Naive B cell (primary cell): ENCODE measurements around the gene CREBBP. TPM values are rescaled to one million over a fixed set of nuclear protein-coding genes. Genes with fewer than 3 reads are reported as not detected.
A peak's percentile ranks its signal among the peaks of the same experiment; 100 is the strongest.
"Not testable (repeated sequence)": the region's sequence is repeated elsewhere in the genome, so short reads cannot be mapped to it uniquely, and the experiment has no call there.

Experiments used
- ATAC-seq, 2 donors: fragments of 150-1000 bp; cut with Tn5 transposase; 2 replicates each; pipeline ENCODE4 v1.10.0; 2021; ENCODE audit warnings: low read depth in 2 of 2, mild to moderate bottlenecking in 2 of 2, moderate library complexity in 2 of 2
- DNase-seq: peaks from one replicate; pipeline ENCODE4 v3.0.0; 2022
- H3K27ac Mint-ChIP-seq, 6 donors: one replicate each; pipeline ENCODE4 v1.8.0; 2020 to 2022; ENCODE audit warnings: mild to moderate bottlenecking in 6 of 6, mixed read lengths in 6 of 6, moderate library complexity in 5 of 6, inconsistent platforms in 2 of 6
- H3K27me3 Mint-ChIP-seq, 3 donors: one replicate each; pipeline ENCODE4 v1.8.0; 2021 to 2022; ENCODE audit warnings: mixed read lengths in 3 of 3, mild to moderate bottlenecking in 1 of 3
- H3K36me3 Mint-ChIP-seq, 2 donors: one replicate each; pipeline ENCODE4 v1.8.0; 2020 to 2022; ENCODE audit warnings: mixed read lengths in 2 of 2, inconsistent platforms in 1 of 2, mild to moderate bottlenecking in 1 of 2
- H3K4me1 Mint-ChIP-seq, 3 donors: one replicate each; pipeline ENCODE4 v1.8.0; 2020 to 2022; ENCODE audit warnings: mixed read lengths in 3 of 3, inconsistent platforms in 1 of 3, mild to moderate bottlenecking in 1 of 3, moderate library complexity in 1 of 3
- H3K4me3 Mint-ChIP-seq, 8 donors: one replicate each; pipeline ENCODE4 v1.8.0; 2020 to 2022; ENCODE audit warnings: mild to moderate bottlenecking in 8 of 8, mixed read lengths in 8 of 8, moderate library complexity in 8 of 8, inconsistent platforms in 2 of 8
- H3K9me3 Mint-ChIP-seq, 7 donors: one replicate each; pipeline ENCODE4 v1.8.0; 2020 to 2022; ENCODE audit warnings: mixed read lengths in 7 of 7, mild to moderate bottlenecking in 5 of 7, inconsistent platforms in 2 of 7, moderate library complexity in 1 of 7
- polyA plus RNA-seq, 6 donors: library from polyadenylated mRNA; unstranded; fragments of 300-500 nt; fragmentation: Illumina TruSeq; gene quantifications; one replicate each; pipeline ENCODE4 v1.2.3, GENCODE V29; 2021; ENCODE audit warnings: low read depth in 6 of 6

Gene CREBBP
- 10 to 100 TPM in 1 of 6 donors, 1 to 10 TPM in 5; 2.6 to 23.5 (median 7.2) TPM for polyA plus RNA-seq

DNA sequence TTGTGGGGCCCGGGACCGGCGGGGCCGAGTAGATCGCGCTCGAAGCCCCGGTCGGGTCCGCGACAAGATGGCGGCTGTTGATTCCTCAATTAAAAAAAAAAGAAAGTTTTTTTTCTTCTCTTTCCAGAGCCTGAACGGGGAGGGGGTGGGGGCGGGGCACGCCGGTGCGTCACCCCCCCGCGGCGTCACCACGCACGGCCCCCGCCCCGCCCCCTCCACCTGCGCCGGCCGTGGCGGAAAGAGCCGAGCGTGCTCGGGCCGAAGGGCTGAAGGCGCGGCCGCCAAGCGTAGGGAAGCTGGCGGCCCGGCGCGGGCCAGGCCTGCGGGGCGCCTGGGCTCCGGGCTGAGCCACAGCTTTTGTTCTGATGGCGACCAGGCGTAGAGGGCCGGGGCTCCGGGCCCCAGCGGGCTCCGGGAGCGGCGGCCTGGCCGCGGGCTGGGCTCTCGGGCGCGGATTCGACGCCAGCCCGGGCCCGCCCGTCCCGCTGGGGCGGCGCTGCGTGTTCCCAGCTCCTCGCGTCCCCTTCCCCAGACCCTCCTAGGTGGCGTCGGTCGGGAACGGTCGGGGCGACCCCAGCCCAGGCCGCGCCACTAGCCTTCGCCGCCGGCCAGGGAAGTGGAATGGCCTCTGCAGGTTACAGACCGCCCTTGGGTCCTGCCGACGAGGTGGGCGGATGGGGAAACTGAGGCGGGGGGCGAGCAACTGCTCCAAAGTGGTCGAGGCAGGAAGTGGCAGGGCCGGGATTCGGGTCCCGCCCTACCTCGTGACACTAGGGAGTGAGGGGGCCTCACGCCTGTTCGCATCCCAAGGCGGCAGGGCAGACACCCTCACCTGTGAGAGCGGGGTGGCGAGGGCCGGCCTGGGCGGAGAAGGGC lies at the start of gene CREBBP:
CREBBP (minus strand) TSS at position 91 of the 876 bp plus-strand sequence. CDS start 797 bp downstream, outside the sequence.
- H3K4me3 Mint-ChIP-seq = peak within 1 kb of the TSS; percentile 86 to 95 (median 90)
- peaks cover 40 to 42% (median 41%) of the 10 kb centered on the region in 3 donors for H3K4me1 Mint-ChIP-seq
- peaks cover 0 to 14% (median 0%) of the 10 kb centered on the region in 3 donors for H3K27me3 Mint-ChIP-seq
- H3K36me3 Mint-ChIP-seq = no peaks in the 10 kb centered on the region
- peak; percentile 88 for DNase-seq
- H3K9me3 Mint-ChIP-seq = no peaks in the 10 kb centered on the region
- peak within 1 kb of the TSS in 5 of 6 donors; percentile 79 to 96 (median 90) for H3K27ac Mint-ChIP-seq
- ATAC-seq = peak; percentile 83 to 84

DNA sequence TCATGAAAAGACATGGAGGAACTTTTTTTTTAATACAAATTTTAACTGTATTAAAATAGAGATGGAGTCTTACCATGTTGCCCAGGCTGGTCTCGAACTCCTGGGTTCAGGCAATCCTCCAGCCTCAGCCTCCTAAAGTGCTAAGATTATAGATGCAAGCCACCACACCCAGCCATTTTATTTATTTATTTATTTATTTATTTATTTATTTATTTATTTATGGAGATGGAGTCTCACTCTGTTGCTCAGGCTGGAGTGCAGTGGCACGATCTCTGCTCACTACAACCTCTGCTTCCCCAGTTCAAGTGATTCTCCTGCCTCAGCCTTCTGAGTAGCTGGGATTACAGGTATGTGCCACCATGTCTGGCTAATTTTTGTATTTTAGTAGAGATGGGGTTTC lies 46.6 kb upstream of the CREBBP start:
- H3K27ac Mint-ChIP-seq, H3K9me3 Mint-ChIP-seq, H3K4me1 Mint-ChIP-seq, DNase-seq, ATAC-seq, H3K36me3 Mint-ChIP-seq, H3K4me3 Mint-ChIP-seq: not testable (repeated sequence)
- H3K27me3 Mint-ChIP-seq = peaks cover 14 to 18% (median 16%) of the 10 kb centered on the region in 3 donors

DNA sequence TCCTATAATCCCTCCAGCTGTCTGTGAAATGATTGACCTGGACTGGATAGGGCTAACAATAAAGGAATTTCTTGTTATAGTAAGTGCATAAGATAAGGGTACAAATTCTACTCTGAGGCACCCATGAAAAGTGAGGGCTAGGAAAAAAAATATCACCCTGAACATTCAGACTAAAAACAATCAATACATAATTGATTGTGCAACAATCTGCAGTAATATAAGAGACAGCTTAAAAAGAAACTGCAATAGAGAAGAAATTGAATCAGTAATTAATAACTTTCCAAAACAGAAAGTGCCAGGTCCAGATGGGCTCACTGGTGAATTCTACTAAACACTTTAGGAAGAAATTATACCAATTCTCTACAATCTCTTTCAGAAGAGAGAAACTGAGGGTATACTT lies 44.2 kb upstream of the CREBBP start:
- H3K27me3 Mint-ChIP-seq = peaks cover 14 to 38% (median 27%) of the 10 kb centered on the region in 3 donors
- H3K9me3 Mint-ChIP-seq = peaks cover 0 to 8% (median 3%) of the 10 kb centered on the region in 7 donors
- no peak overlapping the region for H3K4me3 Mint-ChIP-seq
- DNase-seq = no peak
- no peak for ATAC-seq
- H3K27ac Mint-ChIP-seq = no peak overlapping the region
- peaks cover 0 to 10% of the 10 kb centered on the region in 2 donors for H3K36me3 Mint-ChIP-seq
- H3K4me1 Mint-ChIP-seq = no peaks in the 10 kb centered on the region

DNA sequence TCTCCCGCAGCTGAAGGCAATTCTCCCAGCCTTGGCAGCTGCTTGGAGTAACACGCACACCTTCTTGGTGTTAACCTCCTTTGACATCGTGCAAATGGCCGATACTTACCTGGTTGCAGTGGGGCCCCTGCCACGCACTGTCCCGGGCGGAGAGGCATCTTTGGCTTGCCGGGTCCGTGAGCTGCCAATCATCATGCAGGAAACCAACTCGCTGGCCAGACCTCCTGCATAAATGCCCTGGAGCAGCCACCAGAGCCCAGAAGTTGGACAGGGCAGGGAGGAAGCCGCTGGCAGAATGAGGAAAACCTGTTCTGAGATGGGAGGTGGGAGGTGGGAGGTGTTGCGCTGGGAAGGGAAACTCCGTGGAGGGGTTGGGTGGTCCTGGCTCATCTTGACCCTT lies 41.7 kb upstream of the CREBBP start:
- Mint-ChIP-seq H3K27ac (no peak overlapping the region), H3K9me3 (peaks cover 10 to 25% (median 15%) of the 10 kb centered on the region in 7 donors), H3K4me1 (no peaks in the 10 kb centered on the region), H3K27me3 (peaks cover 10 to 37% (median 35%) of the 10 kb centered on the region in 3 donors), H3K36me3 (peaks cover 9 to 22% of the 10 kb centered on the region in 2 donors), H3K4me3 (no peak overlapping the region)
- DNase-seq = no peak
- ATAC-seq = no peak

DNA sequence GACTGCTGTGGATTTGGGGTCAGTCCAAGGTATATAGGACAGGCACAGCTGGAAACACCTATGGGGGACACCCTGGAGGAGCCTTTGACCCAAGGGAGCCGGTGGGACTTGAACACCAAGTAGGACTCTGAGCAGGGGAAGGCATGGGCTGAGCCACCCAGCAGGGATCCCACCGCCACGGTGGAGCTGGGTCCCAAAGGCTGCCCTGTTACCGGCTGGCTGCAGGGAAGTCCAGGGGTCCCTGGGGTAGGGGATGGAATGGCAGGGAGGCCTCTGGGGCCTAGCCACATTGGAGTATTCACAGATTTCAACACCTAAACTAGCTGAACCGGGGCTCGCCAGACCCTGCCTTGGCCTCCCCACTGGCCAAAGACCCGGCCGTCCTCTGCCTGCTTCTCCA lies 39.7 kb upstream of the CREBBP start:
- DNase-seq (no peak), ATAC-seq (no peak)
- Mint-ChIP-seq H3K4me1 (no peaks in the 10 kb centered on the region), H3K36me3 (peaks cover 9 to 22% of the 10 kb centered on the region in 2 donors), H3K27me3 (peaks cover 4 to 45% (median 41%) of the 10 kb centered on the region in 3 donors), H3K9me3 (peaks cover 10 to 34% (median 15%) of the 10 kb centered on the region in 7 donors), H3K27ac (no peak overlapping the region), H3K4me3 (no peak overlapping the region)

DNA sequence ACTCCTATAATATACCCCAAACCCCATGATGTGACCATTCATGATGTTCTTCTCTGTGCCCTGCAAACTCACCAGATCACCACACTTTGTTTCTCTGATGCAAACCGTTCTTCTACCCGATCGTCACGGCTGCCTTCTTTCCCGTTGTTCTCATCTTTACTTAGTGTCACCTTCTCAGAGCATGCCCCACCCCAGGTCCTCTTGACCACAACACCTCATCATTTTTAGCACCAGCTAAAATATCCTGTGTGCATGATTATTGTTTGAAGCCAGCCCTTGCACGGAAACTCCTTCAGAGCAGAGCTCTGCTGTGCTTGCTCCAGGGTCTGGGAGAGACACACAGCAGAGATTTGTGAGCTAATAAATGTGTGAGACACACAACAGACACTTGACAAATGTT lies 38.9 kb upstream of the CREBBP start:
- no peaks in the 10 kb centered on the region for H3K4me1 Mint-ChIP-seq
- no peak overlapping the region for H3K27ac Mint-ChIP-seq
- H3K27me3 Mint-ChIP-seq = peaks cover 8 to 52% (median 48%) of the 10 kb centered on the region in 3 donors
- H3K36me3 Mint-ChIP-seq = peaks cover 9 to 22% of the 10 kb centered on the region in 2 donors
- H3K4me3 Mint-ChIP-seq = no peak overlapping the region
- ATAC-seq (no peak), DNase-seq (no peak)
- peaks cover 10 to 34% (median 15%) of the 10 kb centered on the region in 7 donors for H3K9me3 Mint-ChIP-seq

DNA sequence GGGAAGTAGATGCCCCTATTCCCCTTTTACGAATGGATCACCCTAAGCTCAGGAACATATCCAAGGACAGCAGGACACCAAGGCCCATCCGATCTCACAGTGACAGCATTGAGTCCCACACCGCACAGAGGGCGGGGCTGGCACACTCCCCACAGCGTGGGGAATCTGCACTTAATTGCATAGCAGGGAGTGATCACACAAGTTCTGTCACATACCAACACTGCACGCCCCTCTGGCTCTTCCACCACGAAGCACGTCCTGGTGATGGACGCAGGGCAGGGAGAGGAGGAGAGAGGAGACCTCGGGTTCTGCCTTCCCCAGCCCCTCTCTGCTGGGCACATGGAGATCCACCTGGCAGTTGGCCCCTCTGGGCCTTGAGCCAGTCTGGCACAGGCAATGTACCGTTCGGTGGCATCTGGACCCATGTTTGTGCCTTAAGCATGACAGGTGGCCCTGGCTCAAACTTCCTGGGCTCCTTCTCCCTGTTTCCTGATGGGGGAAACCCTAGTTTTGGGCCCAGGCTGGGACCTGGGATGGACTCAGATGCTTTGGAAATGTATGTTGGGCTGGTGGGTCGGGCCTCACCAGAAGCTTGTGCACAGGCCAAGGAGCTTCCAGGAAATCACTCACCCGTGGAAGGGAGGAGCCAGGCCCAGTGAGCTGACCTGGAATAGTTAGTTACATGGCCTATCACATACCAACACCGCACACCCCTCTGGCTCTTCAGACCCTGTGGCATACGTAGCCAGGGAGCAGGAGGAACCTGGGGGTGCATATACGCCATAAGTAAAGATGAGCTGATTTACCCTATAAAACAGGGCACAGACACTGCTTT lies 35.1 kb upstream of the CREBBP start:
- Mint-ChIP-seq H3K27me3 (peaks cover 3 to 29% (median 26%) of the 10 kb centered on the region in 3 donors), H3K4me3 (no peak overlapping the region), H3K4me1 (no peaks in the 10 kb centered on the region), H3K27ac (peak overlapping the region in 2 of 6 donors; percentile 19 to 54), H3K9me3 (peaks cover 8 to 32% (median 12%) of the 10 kb centered on the region in 7 donors), H3K36me3 (peaks cover 9 to 17% of the 10 kb centered on the region in 2 donors)
- DNase-seq (no peak), ATAC-seq (no peak)

DNA sequence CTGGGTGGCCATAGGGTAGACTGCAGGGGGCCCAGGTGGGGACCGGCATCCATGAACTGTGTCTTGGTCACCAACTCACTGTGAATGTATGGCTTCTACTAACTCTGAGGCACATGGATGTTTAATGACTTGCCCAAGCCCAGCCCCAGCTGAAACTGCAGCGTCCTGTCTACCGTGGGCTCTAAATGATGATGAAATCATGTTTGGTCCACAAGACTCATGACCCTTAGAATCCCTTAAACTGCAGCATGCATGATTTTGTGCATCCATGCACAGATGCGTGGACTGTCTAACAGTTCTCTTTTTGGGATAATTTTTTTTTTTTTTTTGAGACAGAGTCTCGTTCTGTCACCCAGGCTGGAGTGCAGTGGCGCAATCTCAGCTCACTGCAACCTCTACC lies 32.4 kb upstream of the CREBBP start:
- peak overlapping the region in 1 of 6 donors; percentile 69 for H3K27ac Mint-ChIP-seq

DNA sequence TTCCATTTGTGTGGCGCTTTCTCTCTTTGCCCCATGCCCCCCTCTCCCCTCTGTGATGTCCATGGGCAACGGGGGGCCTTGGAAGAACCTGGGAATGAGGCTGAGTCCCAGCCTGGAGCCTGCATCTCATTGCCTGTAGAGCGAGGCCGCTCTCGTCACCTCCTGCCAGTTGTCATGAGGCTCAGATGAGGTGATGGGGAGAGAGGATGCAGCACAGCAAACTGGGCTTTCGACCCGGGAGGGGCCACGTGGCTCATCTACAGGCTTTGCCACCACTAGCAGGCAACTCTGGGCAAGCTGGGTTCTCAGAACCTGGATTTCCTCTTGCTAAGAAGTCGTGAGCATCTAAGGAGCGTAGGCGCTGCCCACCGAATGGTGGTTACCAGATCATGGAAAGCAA lies 31.9 kb upstream of the CREBBP start:
- H3K27me3 Mint-ChIP-seq = peaks cover 3 to 15% (median 12%) of the 10 kb centered on the region in 3 donors
- DNase-seq (no peak), ATAC-seq (no peak)
- H3K4me3 Mint-ChIP-seq = no peak overlapping the region
- no peak overlapping the region for H3K27ac Mint-ChIP-seq
- no peaks in the 10 kb centered on the region for H3K36me3 Mint-ChIP-seq
- no peaks in the 10 kb centered on the region for H3K4me1 Mint-ChIP-seq
- H3K9me3 Mint-ChIP-seq = peaks cover 0 to 9% (median 0%) of the 10 kb centered on the region in 7 donors

More for the DNA sequence above, 32.4 kb upstream of the CREBBP start:
- H3K9me3 Mint-ChIP-seq = peaks cover 0 to 9% (median 2%) of the 10 kb centered on the region in 7 donors
- H3K4me1 Mint-ChIP-seq = no peaks in the 10 kb centered on the region
- no peak overlapping the region for H3K4me3 Mint-ChIP-seq
- H3K27me3 Mint-ChIP-seq = peaks cover 3 to 15% (median 12%) of the 10 kb centered on the region in 3 donors
- ATAC-seq (no peak), DNase-seq (no peak)
- H3K36me3 Mint-ChIP-seq = no peaks in the 10 kb centered on the region

DNA sequence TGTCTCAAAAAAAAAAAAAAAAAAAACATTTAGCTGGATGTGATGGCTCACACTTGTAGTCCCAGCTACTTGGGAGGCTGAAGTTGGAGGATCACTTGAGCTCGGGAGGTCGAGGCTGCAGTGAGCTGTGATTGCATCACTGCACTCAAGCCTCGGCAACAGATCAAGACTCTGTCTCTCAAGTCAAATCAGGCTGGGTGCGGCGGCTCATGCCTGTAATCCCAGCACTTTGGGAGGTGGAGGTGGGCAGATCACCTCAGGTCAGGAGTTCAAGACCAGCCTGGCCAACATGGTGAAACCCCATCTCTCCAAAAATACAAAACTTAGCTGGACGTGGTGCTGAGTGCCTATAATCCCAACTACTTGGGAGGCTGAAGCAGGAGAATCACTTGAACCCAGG lies 31.2 kb upstream of the CREBBP start:
- peaks cover 3 to 17% (median 12%) of the 10 kb centered on the region in 3 donors for H3K27me3 Mint-ChIP-seq
- H3K27ac Mint-ChIP-seq, H3K9me3 Mint-ChIP-seq, ATAC-seq, DNase-seq, H3K36me3 Mint-ChIP-seq, H3K4me3 Mint-ChIP-seq, H3K4me1 Mint-ChIP-seq: not testable (repeated sequence)

DNA sequence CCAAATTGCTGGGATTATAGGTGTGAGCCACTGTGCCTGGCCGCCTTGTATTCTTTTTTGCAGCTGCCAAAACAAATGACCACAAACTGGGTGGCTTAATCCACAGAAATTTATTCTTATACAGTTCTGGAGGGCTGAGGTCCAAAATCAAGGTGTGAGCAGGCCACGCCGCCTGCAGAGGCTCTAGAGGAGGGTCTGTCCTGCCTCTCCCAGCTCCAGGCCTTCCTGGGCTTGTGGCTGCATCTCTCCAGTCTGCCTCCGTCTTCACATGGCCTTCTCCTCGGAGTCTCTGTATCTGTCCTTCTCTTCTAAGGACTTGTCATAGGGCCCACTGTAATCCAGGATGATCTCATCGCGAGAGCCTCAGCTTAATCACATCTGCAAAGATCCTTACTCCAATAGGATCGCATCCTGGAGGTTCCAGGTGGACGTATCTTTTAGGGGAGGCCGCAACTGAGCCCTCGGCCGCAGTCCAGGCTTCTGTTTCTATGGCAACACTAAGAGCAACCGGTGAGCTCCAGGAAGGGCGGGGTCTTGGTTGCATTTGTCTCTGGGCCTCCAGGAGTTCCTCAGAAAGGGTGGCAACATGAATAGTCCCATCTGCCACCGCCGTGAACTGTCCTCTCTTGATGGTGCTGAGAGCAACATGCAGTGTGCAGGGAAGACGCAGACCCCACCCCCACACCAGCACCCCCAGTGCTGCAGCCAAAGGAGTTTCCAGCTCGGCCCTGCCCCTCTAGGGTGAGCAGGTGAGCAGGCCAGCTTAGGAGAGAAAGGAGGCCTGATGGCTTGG lies 29.5 kb upstream of the CREBBP start:
- H3K9me3 Mint-ChIP-seq = no peaks in the 10 kb centered on the region
- DNase-seq (no peak), ATAC-seq (no peak)
- H3K4me3 Mint-ChIP-seq = no peak overlapping the region
- H3K36me3 Mint-ChIP-seq = no peaks in the 10 kb centered on the region
- no peaks in the 10 kb centered on the region for H3K4me1 Mint-ChIP-seq
- peaks cover 3 to 11% (median 5%) of the 10 kb centered on the region in 3 donors for H3K27me3 Mint-ChIP-seq
- no peak overlapping the region for H3K27ac Mint-ChIP-seq

DNA sequence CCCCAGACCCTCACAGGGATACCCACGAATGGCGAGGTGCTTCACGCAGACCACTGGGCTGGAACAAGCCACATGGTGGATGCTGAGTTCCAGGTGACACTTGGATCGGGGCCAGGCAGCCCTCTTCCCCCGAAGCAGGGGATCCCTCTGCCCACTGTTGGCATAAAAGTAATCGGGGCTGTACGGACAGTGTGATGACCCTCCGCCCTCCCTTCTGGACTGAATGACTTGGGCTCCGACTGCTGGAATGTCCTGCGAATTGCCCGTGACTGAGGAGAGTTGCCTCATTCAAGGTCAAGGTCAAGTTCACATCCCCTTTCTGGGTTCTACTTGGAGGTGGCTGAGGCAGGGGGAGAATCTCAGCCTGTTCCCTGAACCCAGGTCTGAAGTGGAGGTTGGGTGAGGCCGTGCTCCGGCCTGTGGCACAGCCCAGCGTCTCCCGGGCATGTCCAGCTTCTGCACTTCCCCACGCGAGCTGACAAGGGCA lies 28.5 kb upstream of the CREBBP start:
- DNase-seq = no peak
- Mint-ChIP-seq H3K9me3 (no peaks in the 10 kb centered on the region), H3K4me1 (no peaks in the 10 kb centered on the region), H3K36me3 (no peaks in the 10 kb centered on the region), H3K27me3 (peaks cover 0 to 7% (median 0%) of the 10 kb centered on the region in 3 donors), H3K4me3 (no peak overlapping the region), H3K27ac (peak overlapping the region in 1 of 6 donors; percentile 33)
- no peak for ATAC-seq
